Nephron (organoid): Measurements from ENCODE around the gene CRISPLD2.

Source experiments
- H3K27ac Mint-ChIP-seq, 3 experiments: 2 replicates each; pipeline ENCODE4 v1.8.0; 2020; ENCODE audit warnings: mixed read lengths in 3 of 3, mild to moderate bottlenecking in 2 of 3, moderate library complexity in 1 of 3
- H3K27me3 Mint-ChIP-seq: 2 replicates; pipeline ENCODE4 v1.8.0; 2021; ENCODE audit warnings: low read depth, mild to moderate bottlenecking, moderate library complexity, mixed read lengths
- H3K36me3 Mint-ChIP-seq: 2 replicates; pipeline ENCODE4 v1.8.0; 2020; ENCODE audit warnings: low read depth, mixed read lengths
- H3K4me1 Mint-ChIP-seq: 2 replicates; pipeline ENCODE4 v1.8.0; 2020; ENCODE audit warnings: mixed read lengths
- H3K4me3 Mint-ChIP-seq, 3 experiments: 2 replicates each; pipeline ENCODE4 v1.8.0; 2020; ENCODE audit warnings: mild to moderate bottlenecking in 3 of 3, mixed read lengths in 3 of 3, moderate library complexity in 2 of 3
- H3K9me3 Mint-ChIP-seq: 2 replicates; pipeline ENCODE4 v1.8.0; 2020; ENCODE audit warnings: mixed read lengths
- TF ChIP-seq, protein P1 (sequence below), 3 experiments: fragments of 200-600 bp; sonication (generic); IDR thresholded peaks; one replicate each; pipeline ENCODE4 v1.5.0; 2021; ENCODE audit warnings: antibody characterized with exemption in 3 of 3; ENCODE audit not compliant: unreplicated experiment in 3 of 3

Gene CRISPLD2

DNA sequence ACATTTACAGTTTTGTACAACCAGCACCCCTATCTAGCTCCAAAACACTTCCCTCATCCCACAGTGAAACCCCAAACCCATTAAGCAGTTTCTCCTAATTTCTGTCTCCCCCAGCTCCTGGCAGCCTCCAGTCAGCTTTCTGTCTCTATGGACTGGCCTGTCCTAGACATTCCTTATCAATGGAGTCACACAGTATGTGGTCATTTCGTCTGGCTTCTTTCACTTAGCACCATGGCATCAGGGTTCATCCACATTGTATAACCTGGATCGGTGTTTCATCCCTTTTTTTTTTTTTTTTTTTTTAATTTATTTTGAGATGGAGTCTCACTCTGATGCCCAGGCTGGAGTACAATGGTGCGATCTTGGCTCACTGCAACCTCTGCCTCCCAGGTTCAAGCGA is 123.0 kb downstream of the CRISPLD2 start:
- peak overlapping the region in 2 of 3 experiments; percentile 35 to 48 for H3K27ac Mint-ChIP-seq
- peaks cover 13% of the 10 kb centered on the region for H3K27me3 Mint-ChIP-seq
- TF ChIP-seq, protein P1, sequence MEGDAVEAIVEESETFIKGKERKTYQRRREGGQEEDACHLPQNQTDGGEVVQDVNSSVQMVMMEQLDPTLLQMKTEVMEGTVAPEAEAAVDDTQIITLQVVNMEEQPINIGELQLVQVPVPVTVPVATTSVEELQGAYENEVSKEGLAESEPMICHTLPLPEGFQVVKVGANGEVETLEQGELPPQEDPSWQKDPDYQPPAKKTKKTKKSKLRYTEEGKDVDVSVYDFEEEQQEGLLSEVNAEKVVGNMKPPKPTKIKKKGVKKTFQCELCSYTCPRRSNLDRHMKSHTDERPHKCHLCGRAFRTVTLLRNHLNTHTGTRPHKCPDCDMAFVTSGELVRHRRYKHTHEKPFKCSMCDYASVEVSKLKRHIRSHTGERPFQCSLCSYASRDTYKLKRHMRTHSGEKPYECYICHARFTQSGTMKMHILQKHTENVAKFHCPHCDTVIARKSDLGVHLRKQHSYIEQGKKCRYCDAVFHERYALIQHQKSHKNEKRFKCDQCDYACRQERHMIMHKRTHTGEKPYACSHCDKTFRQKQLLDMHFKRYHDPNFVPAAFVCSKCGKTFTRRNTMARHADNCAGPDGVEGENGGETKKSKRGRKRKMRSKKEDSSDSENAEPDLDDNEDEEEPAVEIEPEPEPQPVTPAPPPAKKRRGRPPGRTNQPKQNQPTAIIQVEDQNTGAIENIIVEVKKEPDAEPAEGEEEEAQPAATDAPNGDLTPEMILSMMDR (IDR thresholded peaks at IDR 0.05; ENCODE audit: unreplicated experiment in 3 of 3), result no peak
- H3K9me3 Mint-ChIP-seq, result peaks cover 11% of the 10 kb centered on the region
- H3K4me1 Mint-ChIP-seq, result peaks cover 28% of the 10 kb centered on the region
- H3K4me3 Mint-ChIP-seq, result no peak overlapping the region
- H3K36me3 Mint-ChIP-seq, result no peaks in the 10 kb centered on the region

DNA sequence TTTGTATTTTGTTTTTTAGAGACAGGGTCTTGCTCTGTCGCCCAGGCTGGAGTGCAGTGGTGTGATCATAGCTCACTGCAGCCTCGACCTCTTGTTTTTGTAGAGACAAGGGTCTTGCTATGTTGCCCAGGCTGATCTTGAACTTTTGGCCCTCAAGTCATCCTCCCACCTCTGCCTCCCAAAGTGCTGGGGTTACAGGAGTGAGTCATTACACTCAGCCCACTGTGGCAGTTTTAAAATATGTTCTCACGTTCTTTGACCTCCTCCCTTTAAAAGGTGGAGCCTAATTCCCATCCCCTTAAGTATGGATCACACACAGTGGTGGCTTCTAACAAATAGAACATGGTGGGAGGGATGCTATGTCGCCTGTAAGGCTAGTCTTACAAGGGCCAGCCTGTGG is 123.8 kb downstream of the CRISPLD2 start:
- TF ChIP-seq, protein P1 (IDR thresholded peaks at IDR 0.05; ENCODE audit: unreplicated experiment in 3 of 3), result no peak
- H3K4me1 Mint-ChIP-seq, result peaks cover 30% of the 10 kb centered on the region
- H3K4me3 Mint-ChIP-seq, result no peak overlapping the region
- no peak overlapping the region for H3K27ac Mint-ChIP-seq
- peaks cover 10% of the 10 kb centered on the region for H3K27me3 Mint-ChIP-seq
- no peaks in the 10 kb centered on the region for H3K36me3 Mint-ChIP-seq
- H3K9me3 Mint-ChIP-seq, result peaks cover 12% of the 10 kb centered on the region

DNA sequence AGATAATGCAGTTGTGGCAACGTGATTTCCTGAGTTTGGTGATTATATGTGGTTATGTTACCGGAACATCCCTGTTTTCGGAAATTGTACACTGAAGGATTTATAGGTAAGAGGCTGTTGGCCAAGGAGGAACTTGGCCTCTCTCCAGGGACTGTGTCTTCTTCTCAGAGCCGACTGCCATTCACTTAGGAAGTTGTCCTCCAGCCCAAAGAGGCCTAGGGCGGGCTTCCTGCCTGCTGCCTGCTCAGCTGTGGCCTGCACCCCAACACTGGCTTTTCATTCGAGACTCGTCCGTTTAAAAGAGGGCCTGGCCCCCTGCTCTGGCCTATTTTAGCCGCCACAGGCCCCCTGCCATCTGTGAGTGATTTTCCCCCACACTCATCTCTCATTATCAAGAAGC is 127.2 kb downstream of the CRISPLD2 start:
- peaks cover 12% of the 10 kb centered on the region for H3K9me3 Mint-ChIP-seq
- H3K27ac Mint-ChIP-seq, result peak overlapping the region; percentile 80 to 96 (median 89)
- H3K4me1 Mint-ChIP-seq, result peaks cover 15% of the 10 kb centered on the region
- TF ChIP-seq, protein P1 (IDR thresholded peaks at IDR 0.05; ENCODE audit: unreplicated experiment in 3 of 3), result no peak
- H3K4me3 Mint-ChIP-seq, result no peak overlapping the region
- no peaks in the 10 kb centered on the region for H3K36me3 Mint-ChIP-seq
- peaks cover 14% of the 10 kb centered on the region for H3K27me3 Mint-ChIP-seq

DNA sequence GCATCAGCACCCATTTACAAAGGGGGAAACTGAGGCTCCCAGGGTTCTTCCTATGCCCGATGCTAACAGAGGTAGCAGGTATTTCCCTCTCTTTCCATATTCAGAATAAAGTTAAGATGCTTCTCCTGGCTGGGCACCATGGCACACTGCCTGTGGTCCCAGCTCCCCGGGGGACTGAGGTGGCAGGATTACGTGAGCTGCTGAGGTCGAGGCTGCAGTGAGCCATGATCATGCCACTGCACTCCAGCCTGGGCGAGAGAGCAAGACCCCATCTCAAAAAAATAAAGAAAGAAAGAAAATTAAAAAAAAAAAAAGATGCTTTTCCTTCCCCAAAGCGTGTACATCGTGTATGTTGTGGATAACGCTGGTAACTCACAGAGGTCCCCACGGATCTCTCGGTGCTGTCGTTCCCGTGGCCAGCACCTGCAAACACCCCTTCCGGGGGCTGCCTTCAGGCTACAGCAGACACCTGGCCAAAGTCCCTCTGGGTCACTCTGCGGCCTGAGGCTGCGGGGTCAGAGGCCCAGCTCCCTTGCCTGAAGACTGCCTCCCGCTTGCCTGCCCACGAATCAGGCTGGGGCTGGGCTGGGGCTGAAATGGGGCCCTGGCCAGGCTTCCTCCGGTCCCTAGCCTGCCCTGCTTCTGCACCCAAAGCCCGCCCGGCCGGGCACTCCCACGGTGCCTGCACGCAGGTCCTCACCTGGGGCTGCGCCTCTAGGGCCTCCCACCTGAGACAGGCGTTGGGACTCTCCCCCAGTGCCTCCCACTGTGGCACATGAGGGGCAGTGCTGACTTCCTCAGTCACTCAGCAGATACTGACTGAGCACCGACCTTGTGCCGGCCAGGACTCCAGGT is 128.4 kb downstream of the CRISPLD2 start:
- TF ChIP-seq, protein P1 (IDR thresholded peaks at IDR 0.05; ENCODE audit: unreplicated experiment in 3 of 3), result no peak
- Mint-ChIP-seq H3K9me3 (peaks cover 12% of the 10 kb centered on the region), H3K27me3 (peaks cover 8% of the 10 kb centered on the region)

DNA sequence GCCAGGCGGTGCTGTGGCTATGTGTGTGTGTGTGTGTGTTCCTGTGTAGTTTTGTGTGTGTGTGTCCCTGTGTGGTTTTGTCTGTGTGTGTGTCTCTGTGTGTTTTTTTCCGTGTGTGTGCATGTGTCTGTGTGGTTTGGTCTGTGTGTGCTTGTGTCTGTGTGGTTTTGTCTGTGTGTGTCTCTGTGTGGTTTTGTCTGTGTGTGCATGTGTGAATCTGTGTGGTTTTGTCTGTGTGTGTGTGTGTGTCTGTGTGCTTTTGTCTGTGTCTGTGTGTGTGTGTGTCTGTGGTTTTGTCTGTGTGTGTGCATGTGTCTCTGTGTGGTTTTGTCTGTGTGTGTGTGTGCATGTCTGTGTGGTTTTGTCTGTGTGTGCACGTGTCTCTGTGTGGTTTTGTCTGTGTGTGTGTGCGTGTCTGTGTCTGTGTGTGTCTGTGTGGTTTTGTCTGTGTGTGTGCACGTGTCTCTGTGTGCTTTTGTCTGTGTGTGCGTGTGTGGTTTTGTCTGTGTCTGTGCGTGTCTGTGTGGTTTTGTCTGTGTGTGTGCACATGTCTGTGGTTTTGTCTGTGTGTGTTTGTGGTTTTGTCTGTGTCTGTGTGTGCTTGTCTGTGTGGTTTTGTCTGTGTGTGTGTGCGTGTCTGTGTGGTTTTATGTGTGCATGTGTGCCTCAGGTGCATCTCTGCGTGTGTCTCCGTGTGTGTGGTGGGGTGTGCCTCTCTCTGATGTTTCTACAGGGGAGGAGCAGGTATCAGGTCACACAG is 129.2 kb downstream of the CRISPLD2 start:
- Mint-ChIP-seq H3K4me3 (no peak overlapping the region), H3K36me3 (no peaks in the 10 kb centered on the region), H3K27ac (no peak overlapping the region), H3K4me1 (peaks cover 34% of the 10 kb centered on the region), H3K27me3 (peaks cover 12% of the 10 kb centered on the region), H3K9me3 (peaks cover 9% of the 10 kb centered on the region)
- TF ChIP-seq, protein P1 (IDR thresholded peaks at IDR 0.05; ENCODE audit: unreplicated experiment in 3 of 3), result no peak

More for the DNA sequence above, 128.4 kb downstream of the CRISPLD2 start:
- H3K36me3 Mint-ChIP-seq, result no peaks in the 10 kb centered on the region
- H3K27ac Mint-ChIP-seq, result peak overlapping the region in 2 of 3 experiments; percentile 89 to 96
- peaks cover 27% of the 10 kb centered on the region for H3K4me1 Mint-ChIP-seq
- H3K4me3 Mint-ChIP-seq, result no peak overlapping the region
